Stimulated activated CD8-positive, alpha-beta memory T cell treated with anti-CD3 and anti-CD28 coated beads, Interleukin-4, amount 100 ng/mL, for 24 hours (primary cell): ENCODE data around the gene ELL.

Experiments
- DNase-seq: peaks from one replicate; pipeline ENCODE4 v3.0.0-alpha.2; 2020; ENCODE audit warnings: low read depth

The ELL gene

GRCh38 chr19:18504886-18505610 lies 16.8 kb downstream of the ELL start:
- DNase-seq, result no peak

- DNase-seq, result no peak
Observed at GRCh38 chr19:18503971-18504885, 17.6 kb downstream of the ELL start.

GRCh38 chr19:18503337-18503970 lies 18.4 kb downstream of the ELL start:
- no peak for DNase-seq

GRCh38 chr19:18502638-18503294 lies 19.1 kb downstream of the ELL start:
- no peak for DNase-seq

GRCh38 chr19:18502246-18502637 lies 19.6 kb downstream of the ELL start:
- DNase-seq, result no peak

DNA sequence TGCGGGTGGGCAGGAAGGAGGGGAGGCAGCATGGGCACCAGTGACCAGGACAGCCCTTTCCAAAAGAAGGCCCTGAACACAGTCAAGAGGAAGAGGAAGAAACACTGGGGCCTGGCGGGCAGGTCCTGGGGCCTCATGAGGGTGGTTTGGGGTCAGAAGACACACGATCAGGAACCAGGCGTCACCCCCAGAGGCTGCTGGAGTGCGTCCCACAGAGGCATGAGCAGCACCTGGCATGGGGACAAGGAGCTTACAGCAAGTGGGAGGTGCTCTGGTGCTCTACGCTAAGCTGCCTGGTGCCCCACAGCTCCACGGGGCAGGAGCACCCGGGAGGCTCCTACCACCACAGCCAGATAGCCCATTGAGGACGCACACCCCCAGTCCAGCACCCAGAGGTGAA lies 20.0 kb downstream of the ELL start:
- no peak for DNase-seq

- no peak for DNase-seq
Observed at GRCh38 chr19:18501351-18501750, 20.5 kb downstream of the ELL start.

DNA sequence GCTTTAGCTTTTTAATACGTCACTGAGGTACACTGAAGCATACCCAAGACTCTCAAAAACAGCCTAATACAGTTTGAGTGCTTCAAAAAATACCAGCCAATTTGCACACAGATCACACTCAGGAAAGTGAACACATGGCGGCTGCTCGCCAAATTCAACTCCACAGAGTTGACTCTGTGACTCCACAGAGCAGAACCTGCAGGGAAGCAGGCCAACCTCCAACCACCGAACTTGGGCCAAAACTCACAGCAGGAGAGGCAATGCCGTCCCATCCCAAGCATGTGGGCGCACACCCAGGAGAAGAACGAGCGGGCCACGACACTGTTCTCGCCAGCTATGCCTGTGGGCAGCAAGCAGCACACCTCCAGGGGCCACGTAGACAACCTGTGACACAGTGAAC lies 21.1 kb downstream of the ELL start:
- no peak for DNase-seq

GRCh38 chr19:18500376-18500775 lies 21.5 kb downstream of the ELL start:
- no peak for DNase-seq

- no peak for DNase-seq
Observed at GRCh38 chr19:18499055-18499775, 22.7 kb downstream of the ELL start.

- no peak for DNase-seq
Observed at GRCh38 chr19:18496980-18497256, 25.0 kb downstream of the ELL start.

DNA sequence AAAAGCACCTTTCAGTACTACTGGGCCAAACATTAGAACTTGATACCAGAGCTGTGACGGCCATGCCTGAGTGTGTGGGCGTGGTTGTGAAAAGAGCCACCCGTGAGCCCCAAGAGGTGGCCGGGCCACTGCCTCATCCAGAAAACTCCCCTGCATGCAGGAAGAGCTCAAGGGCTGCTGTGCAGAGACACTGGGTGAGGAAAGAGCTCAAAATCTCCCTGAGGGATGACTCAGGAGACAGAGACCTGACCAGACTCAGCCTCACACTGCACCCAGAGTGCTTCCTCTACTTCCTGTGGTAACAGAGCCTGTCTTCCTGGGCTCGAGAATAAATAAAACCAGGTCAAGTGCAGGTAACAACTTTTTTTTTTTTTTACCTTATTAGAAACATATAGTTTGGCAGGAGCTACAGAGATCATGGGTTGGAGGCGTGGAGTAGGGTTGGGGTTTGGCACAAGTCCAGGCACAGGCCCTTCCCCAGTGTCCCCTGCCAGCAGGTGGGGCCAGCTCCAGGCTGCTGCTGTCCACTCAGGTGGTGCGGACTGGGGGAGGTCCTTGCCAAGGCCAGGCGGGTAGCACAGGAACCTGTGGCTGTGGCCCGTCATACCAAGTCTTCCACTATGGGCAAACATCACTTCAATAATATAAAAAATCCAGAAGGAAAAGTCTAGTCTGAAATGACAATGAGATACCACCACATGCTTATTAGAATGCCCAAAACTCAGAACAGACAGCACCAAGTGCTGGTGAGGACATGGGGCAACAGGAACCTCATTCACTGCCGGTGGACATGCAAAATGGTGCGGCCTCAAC lies 25.5 kb downstream of the ELL start:
- DNase-seq, result peak; percentile 29

DNA sequence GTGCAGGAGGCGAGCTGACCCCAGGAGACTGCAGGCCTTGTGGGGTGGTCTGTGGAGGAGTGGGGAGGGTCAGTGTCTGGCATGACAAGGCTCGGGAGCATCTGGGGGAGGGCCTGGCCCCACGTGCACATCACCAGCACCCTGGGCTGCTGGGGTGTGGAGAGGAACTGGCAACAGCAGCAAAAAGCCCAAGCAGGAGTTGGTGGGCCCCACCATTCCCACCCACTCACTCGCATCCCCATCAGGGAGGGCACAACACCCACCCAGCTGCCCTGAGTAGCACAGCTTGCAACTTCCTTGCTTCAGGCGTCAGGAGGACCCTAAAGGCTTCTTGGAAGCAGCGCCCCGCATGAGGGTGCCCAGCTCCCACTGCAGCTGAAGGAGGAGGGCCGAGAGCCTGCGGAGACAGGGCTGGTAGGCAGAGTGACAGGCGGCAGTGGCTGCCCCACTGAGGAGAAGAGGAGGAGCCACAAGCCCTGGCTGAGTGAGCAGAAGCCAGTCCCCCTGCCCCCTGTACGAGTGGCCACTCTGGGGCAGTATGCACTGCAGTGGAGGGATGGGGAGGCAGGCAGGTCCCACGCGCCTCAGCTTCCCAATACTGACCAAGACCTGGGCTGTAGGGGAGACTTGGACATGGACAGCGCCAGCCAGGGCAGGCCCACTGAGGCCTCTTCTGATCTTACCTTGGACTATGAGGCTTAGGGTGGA lies 26.5 kb downstream of the ELL start:
- no peak for DNase-seq

DNA sequence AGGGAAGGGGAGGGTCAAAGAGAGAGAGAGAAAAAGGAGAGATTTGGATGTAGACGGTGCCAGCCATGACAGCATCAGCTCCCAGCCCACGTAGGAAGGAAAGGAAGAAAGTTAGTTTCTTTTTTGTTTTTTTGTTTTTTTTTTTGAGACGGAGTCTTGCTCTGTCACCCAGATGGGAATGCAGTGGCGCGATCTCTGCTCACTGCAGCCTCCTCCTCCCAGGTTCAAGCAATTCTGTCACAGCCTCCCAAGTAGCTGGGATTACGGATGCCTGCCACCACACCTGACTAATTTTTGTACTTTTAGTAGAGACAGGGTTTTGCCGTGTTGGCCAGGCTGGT lies 27.6 kb downstream of the ELL start:
- no peak for DNase-seq

DNA sequence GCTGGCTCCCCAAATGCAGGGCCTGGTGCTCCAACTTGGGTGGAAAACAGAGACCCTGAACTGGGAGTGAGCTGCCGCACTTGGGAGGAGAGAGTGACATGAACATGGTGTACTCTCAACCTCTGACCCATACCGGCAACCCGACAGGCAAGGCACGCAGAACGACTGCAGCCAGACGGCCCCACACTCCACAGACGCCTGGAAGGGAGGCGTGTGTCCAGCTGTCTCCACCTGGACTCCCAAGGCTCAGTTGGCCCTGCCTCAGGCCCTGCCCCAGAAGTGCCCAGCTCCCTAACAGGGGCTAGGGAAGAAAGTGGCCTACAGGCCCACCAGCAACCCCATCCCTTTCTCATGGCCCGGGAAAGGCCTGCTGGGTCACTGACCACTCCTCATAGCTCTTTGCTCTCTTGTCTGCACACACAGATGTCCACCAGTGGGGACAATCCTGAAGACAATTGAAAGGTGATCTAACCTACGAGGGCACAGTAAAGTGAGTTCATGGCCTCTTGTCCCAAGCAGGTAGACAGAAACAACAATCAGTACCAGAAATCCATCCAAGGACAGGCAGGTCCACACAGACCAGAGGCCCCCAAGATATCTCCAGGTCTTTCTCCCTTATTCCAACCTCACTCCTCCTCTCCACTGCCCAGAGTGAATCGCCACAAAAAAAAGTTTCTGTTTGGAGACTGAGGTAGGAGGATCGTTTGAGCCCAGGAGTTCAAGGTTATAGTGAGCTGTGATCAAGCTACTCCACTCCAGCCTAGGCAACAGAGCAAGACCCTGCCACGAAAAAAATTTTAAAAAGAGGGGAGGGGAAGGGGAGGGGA lies 28.2 kb downstream of the ELL start:
- no peak for DNase-seq

- no peak for DNase-seq
Observed at GRCh38 chr19:18491995-18492953, 29.6 kb downstream of the ELL start.

DNA sequence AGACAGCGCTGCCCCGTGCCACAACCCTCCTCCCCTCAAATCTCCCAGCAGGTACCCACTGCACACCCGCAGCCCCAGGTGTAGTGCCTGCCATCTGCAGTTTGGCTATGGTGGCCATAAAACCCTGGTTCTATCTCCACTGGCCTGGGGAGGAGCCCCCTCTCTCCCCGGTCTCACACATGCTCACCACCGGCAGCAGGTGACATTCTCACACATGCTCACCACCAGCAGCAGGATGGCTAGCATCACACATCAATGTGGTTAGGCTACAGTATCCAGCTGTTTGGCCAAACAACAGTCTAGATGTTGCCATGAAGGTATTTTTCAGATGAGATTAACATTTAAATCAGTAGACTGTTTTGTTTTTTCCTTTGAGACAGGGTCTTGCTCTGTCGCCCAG lies 31.1 kb downstream of the ELL start:
- no peak for DNase-seq

- DNase-seq, result no peak
Observed at GRCh38 chr19:18489627-18490184, 32.2 kb downstream of the ELL start.
